Chondrocyte (in vitro differentiated cells): ENCODE results near the gene TBC1D12. TPM values are rescaled to one million over a fixed set of nuclear protein-coding genes. Genes with fewer than 3 reads are reported as not detected.
"Not testable (repeated sequence)": the region's sequence is repeated elsewhere in the genome, so short reads cannot be mapped to it uniquely, and the experiment has no call there.

ENCODE experiments used
- DNase-seq: peaks from one replicate; pipeline ENCODE4 v3.0.0; 2021; ENCODE audit warnings: mixed read lengths, low spot score
- H3K27ac Mint-ChIP-seq: one replicate; pipeline ENCODE4 v1.8.0; 2021; ENCODE audit warnings: mild to moderate bottlenecking, moderate library complexity, mixed read lengths; ENCODE audit not compliant: unreplicated experiment
- H3K27me3 Mint-ChIP-seq: 2 replicates; pipeline ENCODE4 v1.8.0; 2021; ENCODE audit warnings: low read depth, mixed read lengths
- H3K36me3 Mint-ChIP-seq: 2 replicates; pipeline ENCODE4 v1.8.0; 2021; ENCODE audit warnings: low read depth, mixed read lengths
- H3K4me1 Mint-ChIP-seq: 2 replicates; pipeline ENCODE4 v1.8.0; 2021; ENCODE audit warnings: low read depth, mild to moderate bottlenecking, mixed read lengths
- H3K4me3 Mint-ChIP-seq: one replicate; pipeline ENCODE4 v1.8.0; 2021; ENCODE audit warnings: mild to moderate bottlenecking, moderate library complexity, mixed read lengths; ENCODE audit not compliant: unreplicated experiment
- H3K9me3 Mint-ChIP-seq: 2 replicates; pipeline ENCODE4 v1.8.0; 2021; ENCODE audit warnings: low read depth, mixed read lengths
- total RNA-seq: library from RNA; stranded (reverse); gene quantifications from 3 replicates; pipeline ENCODE4 v1.2.1, GENCODE V29; 2021
- TF ChIP-seq, protein P1 (sequence below): fragments of 200-600 bp; sonication (generic); IDR thresholded peaks from 2 replicates; pipeline ENCODE4 v1.5.0; 2021; ENCODE audit warnings: antibody characterized with exemption, mild to moderate bottlenecking, moderate library complexity

The TBC1D12 gene
- total RNA-seq, 1 donor from 2014 or later: 26.3 TPM

GRCh38 chr10:94370501-94370900, 31.8 kb upstream of the TBC1D12 start:
- H3K36me3 Mint-ChIP-seq: no peaks in the 10 kb centered on the region
- no peaks in the 10 kb centered on the region for H3K4me1 Mint-ChIP-seq

DNA sequence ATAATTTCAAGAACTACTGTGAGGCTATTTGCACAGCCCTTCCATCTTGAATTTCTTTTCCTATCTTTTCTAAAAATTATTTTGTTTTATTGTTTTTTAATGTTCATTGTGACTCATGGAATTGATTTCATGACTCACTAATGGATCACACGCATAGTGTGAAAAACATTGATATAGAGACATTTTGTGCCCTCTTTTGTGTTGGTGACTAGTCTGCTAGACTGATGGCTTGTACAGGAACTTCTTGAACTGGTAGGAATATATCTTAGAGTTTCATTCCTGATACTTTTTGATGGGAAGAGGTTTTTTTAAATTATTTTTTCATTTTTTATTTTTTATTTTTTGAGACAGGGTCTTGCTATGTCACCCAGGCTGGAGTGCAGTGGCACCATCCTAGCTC, 27.0 kb upstream of the TBC1D12 start:
- Mint-ChIP-seq H3K36me3 (no peaks in the 10 kb centered on the region), H3K27me3 (peaks cover 4% of the 10 kb centered on the region), H3K9me3 (no peaks in the 10 kb centered on the region), H3K27ac (no peak overlapping the region), H3K4me1 (no peaks in the 10 kb centered on the region), H3K4me3 (no peak overlapping the region)
- TF ChIP-seq, protein P1, sequence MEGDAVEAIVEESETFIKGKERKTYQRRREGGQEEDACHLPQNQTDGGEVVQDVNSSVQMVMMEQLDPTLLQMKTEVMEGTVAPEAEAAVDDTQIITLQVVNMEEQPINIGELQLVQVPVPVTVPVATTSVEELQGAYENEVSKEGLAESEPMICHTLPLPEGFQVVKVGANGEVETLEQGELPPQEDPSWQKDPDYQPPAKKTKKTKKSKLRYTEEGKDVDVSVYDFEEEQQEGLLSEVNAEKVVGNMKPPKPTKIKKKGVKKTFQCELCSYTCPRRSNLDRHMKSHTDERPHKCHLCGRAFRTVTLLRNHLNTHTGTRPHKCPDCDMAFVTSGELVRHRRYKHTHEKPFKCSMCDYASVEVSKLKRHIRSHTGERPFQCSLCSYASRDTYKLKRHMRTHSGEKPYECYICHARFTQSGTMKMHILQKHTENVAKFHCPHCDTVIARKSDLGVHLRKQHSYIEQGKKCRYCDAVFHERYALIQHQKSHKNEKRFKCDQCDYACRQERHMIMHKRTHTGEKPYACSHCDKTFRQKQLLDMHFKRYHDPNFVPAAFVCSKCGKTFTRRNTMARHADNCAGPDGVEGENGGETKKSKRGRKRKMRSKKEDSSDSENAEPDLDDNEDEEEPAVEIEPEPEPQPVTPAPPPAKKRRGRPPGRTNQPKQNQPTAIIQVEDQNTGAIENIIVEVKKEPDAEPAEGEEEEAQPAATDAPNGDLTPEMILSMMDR: no peak
- DNase-seq: no peak

More at GRCh38 chr10:94370501-94370900, 31.8 kb upstream of the TBC1D12 start:
- H3K27me3 Mint-ChIP-seq: peaks cover 2% of the 10 kb centered on the region
- no peak for DNase-seq
- no peak overlapping the region for H3K27ac Mint-ChIP-seq
- no peaks in the 10 kb centered on the region for H3K9me3 Mint-ChIP-seq
- H3K4me3 Mint-ChIP-seq: no peak overlapping the region
- TF ChIP-seq, protein P1: no peak

- peaks cover 4% of the 10 kb centered on the region for H3K27me3 Mint-ChIP-seq
- no peaks in the 10 kb centered on the region for H3K9me3 Mint-ChIP-seq
- no peak overlapping the region for H3K27ac Mint-ChIP-seq
Measured at GRCh38 chr10:94376865-94377264, 25.5 kb upstream of the TBC1D12 start.

GRCh38 chr10:94383530-94383929, 18.8 kb upstream of the TBC1D12 start:
- TF ChIP-seq, protein P1: no peak
- DNase-seq: no peak
- Mint-ChIP-seq H3K9me3 (no peaks in the 10 kb centered on the region), H3K36me3 (no peaks in the 10 kb centered on the region), H3K4me1 (peaks cover 6% of the 10 kb centered on the region), H3K27me3 (no peaks in the 10 kb centered on the region), H3K27ac (no peak overlapping the region), H3K4me3 (no peak overlapping the region)

More at GRCh38 chr10:94376865-94377264, 25.5 kb upstream of the TBC1D12 start:
- TF ChIP-seq, protein P1: no peak
- no peaks in the 10 kb centered on the region for H3K36me3 Mint-ChIP-seq
- no peak for DNase-seq
- no peak overlapping the region for H3K4me3 Mint-ChIP-seq
- H3K4me1 Mint-ChIP-seq: peaks cover 6% of the 10 kb centered on the region

GRCh38 chr10:94385733-94386132, 16.6 kb upstream of the TBC1D12 start:
- H3K4me3 Mint-ChIP-seq, DNase-seq, H3K9me3 Mint-ChIP-seq, H3K36me3 Mint-ChIP-seq, H3K27ac Mint-ChIP-seq, H3K27me3 Mint-ChIP-seq, H3K4me1 Mint-ChIP-seq: not testable (repeated sequence)

DNA sequence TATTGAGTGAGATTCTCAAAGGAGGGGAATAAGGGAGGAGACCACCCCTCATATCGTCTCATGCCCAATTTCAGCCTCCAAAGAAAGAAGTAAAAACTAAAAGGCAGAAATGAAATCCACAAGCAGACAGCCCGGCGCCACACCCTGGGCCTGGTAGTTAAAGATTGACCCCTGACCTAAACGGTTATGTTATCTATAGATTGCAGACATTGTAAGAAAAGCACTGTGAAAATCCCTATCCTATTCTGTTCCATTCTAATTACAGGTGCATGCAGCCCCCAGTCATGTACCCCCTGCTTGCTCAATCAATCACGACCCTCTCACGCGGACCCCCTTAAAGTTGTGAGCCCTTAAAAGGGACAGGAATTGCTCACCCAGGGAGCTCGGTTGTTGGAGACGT, 10.2 kb upstream of the TBC1D12 start:
- H3K36me3 Mint-ChIP-seq, DNase-seq, H3K4me3 Mint-ChIP-seq, H3K27me3 Mint-ChIP-seq, H3K9me3 Mint-ChIP-seq, H3K4me1 Mint-ChIP-seq, H3K27ac Mint-ChIP-seq: not testable (repeated sequence)
